Stimulated activated CD4-positive, alpha-beta T cell treated with anti-CD3 and anti-CD28 coated beads, TNF-alpha, amount 100 ng/mL, for 1 hour (primary cell): ENCODE data around the gene ZNF514.

Experiments
- DNase-seq, 3 donors: peaks; one replicate each; pipeline ENCODE4 v3.0.0-alpha.2; 2020; ENCODE audit warnings: low read depth in 3 of 3, low spot score in 1 of 3

ZNF514 gene

GRCh38 chr2:95159690-95160449 is at the start of gene ZNF514:
ZNF514 (minus strand) TSS chr2:95159848; CDS start chr2:95153253, 6,595 bp downstream.
- peak; percentile 29 to 57 (median 52) for DNase-seq

- no peak for DNase-seq
Observed at GRCh38 chr2:95208106-95208505, 48.5 kb upstream of the ZNF514 start.

- peak; percentile 19 to 70 (median 58) for DNase-seq
Observed at GRCh38 chr2:95207111-95207961, 47.7 kb upstream of the ZNF514 start, which contains the start of gene ZNF892. ZNF892 (plus strand) TSS chr2:95207521; CDS start chr2:95207816, 295 bp downstream.

GRCh38 chr2:95206096-95206495 is 46.4 kb upstream of the ZNF514 start:
- DNase-seq = no peak

GRCh38 chr2:95204396-95204795 is 44.7 kb upstream of the ZNF514 start:
- DNase-seq = no peak

GRCh38 chr2:95203911-95204310 is 44.3 kb upstream of the ZNF514 start:
- no peak for DNase-seq

- peak in 1 of 3 donors; percentile 29 for DNase-seq
Observed at GRCh38 chr2:95192956-95193355, 33.3 kb upstream of the ZNF514 start.

- DNase-seq = no peak
Observed at GRCh38 chr2:95185973-95186372, 26.3 kb upstream of the ZNF514 start.

- no peak for DNase-seq
Observed at GRCh38 chr2:95185197-95185596, 25.5 kb upstream of the ZNF514 start.

- DNase-seq = no peak
Observed at GRCh38 chr2:95181774-95182173, 22.1 kb upstream of the ZNF514 start.

GRCh38 chr2:95179451-95179850 is 19.8 kb upstream of the ZNF514 start:
- no peak for DNase-seq

GRCh38 chr2:95174031-95174542 is 14.4 kb upstream of the ZNF514 start:
- no peak for DNase-seq

- no peak for DNase-seq
Observed at GRCh38 chr2:95171902-95172301, 12.3 kb upstream of the ZNF514 start.

GRCh38 chr2:95166065-95166763 is 6.6 kb upstream of the ZNF514 start:
- no peak for DNase-seq

- peak; percentile 89 to 91 (median 90) for DNase-seq
Observed at GRCh38 chr2:95165371-95166064, 5.9 kb upstream of the ZNF514 start, which contains the start of gene ZNF2. ZNF2 (plus strand) TSS chr2:95165809; CDS start chr2:95176227, 10,418 bp downstream.

- no peak for DNase-seq
Observed at GRCh38 chr2:95165030-95165370, 5.4 kb upstream of the ZNF514 start.

- peak in 2 of 3 donors; percentile 0 to 12 for DNase-seq
Observed at GRCh38 chr2:95158891-95159619, 593 bp downstream of the ZNF514 start.

GRCh38 chr2:95158441-95158840 is 1.2 kb downstream of the ZNF514 start:
- DNase-seq = no peak

GRCh38 chr2:95149397-95149984 is 10.2 kb downstream of the ZNF514 start:
- DNase-seq = no peak

GRCh38 chr2:95143838-95144237 is 15.8 kb downstream of the ZNF514 start:
- no peak for DNase-seq
